ENCODE data around the gene EIF1B. TPM values are rescaled to one million over a fixed set of nuclear protein-coding genes. Genes with fewer than 3 reads are reported as not detected.

Gene EIF1B
- total and polyA plus RNA-seq, 2 of the 13 experiments (the other 11 are each of a cell fraction or from before 2014, with no cell fraction given), result 12.7 to 29.1 TPM

GRCh38 chr3:40309418-40309924, at the start of gene EIF1B (continued):
- TF ChIP-seq ZNF318 (CRISPR knock-in tag; IDR thresholded peaks at IDR 0.05) (no peak), SPEN (CRISPR knock-in tag; IDR thresholded peaks at IDR 0.05; ENCODE audit: low read depth) (peak; percentile 85), KDM5B (CRISPR knock-in tag; IDR thresholded peaks at IDR 0.05; ENCODE audit: borderline replicate concordance) (peak; percentile 83; the same call in 1 of the 2 replicates), USF2 (IDR thresholded peaks at IDR 0.05; ENCODE audit: low read depth, low read length) (peak; percentile 93), USF2 (CRISPR knock-in tag; IDR thresholded peaks at IDR 0.05; ENCODE audit: borderline replicate concordance) (peak; percentile 97; the same call in 1 of the 2 replicates), ZNF329 (CRISPR knock-in tag; IDR thresholded peaks at IDR 0.05; ENCODE audit: low read depth) (no peak), ZNF10 (CRISPR knock-in tag; IDR thresholded peaks at IDR 0.05; ENCODE audit: borderline replicate concordance, low read depth) (no peak), TRIM22 (IDR thresholded peaks at IDR 0.05) (no peak), ZNF740 (CRISPR knock-in tag; IDR thresholded peaks at IDR 0.05) (no peak), ZNF556 (CRISPR knock-in tag; IDR thresholded peaks at IDR 0.05; ENCODE audit: borderline replicate concordance) (peak; percentile 46), ZNF460 (CRISPR knock-in tag; IDR thresholded peaks at IDR 0.05; ENCODE audit: borderline replicate concordance) (no peak; the same call in 1 of the 2 replicates), ZBTB44 (CRISPR knock-in tag; IDR thresholded peaks at IDR 0.05) (0 out of 2 replicates have a peak, but pooled peaks have one; percentile 65)

All from HepG2 (cell line).